GM20000 (cell line): ENCODE measurements around the gene GCNT2.
"Not testable (repeated sequence)": the region's sequence is repeated elsewhere in the genome, so short reads cannot be mapped to it uniquely, and the experiment has no call there.

ENCODE experiments used
- DNase-seq: peaks from one replicate; pipeline ENCODE4 v3.0.0; 2012; ENCODE audit warnings: low spot score
- CTCF ChIP-seq: IDR thresholded peaks from 2 replicates; pipeline ENCODE4 v1.5.1; 2012; ENCODE audit warnings: mild to moderate bottlenecking, control low read depth; ENCODE audit errors: extremely low read depth, missing control alignments

GCNT2 gene

DNA sequence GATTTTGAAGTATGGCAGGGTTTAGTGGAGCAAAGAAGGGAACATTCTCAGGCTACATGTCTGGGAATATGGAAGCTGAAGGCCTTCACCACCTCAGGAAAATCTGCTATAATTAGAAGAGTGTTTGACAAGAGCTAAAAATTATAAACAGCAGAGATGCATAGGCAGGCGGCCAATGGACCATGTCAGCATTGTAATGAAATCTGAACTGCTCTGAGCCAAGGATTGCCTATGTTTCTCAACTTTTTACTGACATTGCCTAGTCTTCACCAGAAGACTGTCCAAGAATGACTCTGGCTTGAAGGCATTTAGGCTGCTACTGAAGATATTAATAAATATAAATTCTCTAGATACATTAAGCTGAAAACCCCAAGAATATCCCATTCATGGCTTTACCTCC lies 89.1 kb downstream of the GCNT2 start:
- no peak for TF ChIP-seq CTCF
- DNase-seq: no peak

GRCh38 chr6:10612161-10612560 lies 91.0 kb downstream of the GCNT2 start:
- DNase-seq: no peak
- no peak for TF ChIP-seq CTCF

DNA sequence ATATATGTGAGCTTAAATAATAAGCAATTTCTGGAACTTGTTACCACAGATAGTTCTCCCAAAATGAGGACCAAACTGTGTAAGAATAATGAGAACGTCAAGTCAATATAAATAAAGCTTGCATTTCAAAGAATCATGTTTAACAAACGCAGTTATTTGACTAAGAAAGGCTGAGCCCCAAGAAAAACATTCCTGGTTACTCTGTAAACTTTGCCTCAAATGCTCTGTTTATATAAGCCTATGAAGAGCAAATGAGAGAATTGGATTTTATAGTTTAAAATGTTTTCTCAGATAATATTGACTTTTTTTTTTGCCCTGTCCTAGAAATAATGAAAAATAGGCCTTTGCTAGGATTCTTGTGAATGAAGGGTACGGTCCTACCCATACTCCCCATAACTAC lies 91.9 kb downstream of the GCNT2 start:
- TF ChIP-seq CTCF: no peak
- no peak for DNase-seq

DNA sequence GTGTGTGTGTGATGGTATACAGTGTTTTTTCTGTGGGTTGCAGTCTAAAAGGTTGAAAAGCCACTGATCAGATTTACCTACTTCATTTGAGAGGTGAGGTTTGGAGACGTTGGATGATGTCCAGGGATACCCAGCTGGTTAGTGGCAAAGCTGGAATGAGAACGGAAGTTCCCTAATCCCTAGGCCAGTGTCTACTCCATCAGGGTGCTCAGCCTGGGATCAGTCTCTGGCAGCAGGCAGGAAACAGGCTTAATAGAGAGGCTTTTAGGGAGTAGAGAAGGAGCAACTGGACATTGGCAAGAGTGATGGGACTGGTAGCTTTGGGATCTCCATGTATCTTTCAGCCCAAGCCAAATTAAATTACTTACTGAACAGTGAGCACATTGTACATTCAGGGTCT lies 92.6 kb downstream of the GCNT2 start:
- no peak for DNase-seq
- TF ChIP-seq CTCF: no peak

DNA sequence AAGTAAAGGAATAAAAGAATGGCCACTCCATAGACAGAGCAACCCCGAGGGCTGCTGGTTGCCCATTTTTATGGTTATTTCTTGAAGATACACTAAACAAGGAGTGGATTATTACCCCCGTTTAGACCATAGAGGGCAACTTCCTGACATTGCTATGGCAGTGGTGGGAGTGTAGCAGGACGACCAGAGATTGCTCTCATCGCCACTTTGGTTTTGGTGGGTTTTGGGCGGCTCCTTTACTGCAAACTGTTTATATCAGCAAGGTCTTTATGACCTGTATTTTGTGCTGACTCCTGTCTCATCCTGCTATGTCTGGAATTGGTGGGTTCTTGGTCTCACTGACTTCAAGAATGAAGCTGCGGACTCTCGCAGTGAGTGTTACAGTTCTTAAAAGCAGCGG lies 94.5 kb downstream of the GCNT2 start:
- TF ChIP-seq CTCF: no peak
- no peak for DNase-seq

- not testable (repeated sequence) for DNase-seq
These were observed 95.1 kb downstream of the GCNT2 start for GRCh38 chr6:10616266-10616665.

DNA sequence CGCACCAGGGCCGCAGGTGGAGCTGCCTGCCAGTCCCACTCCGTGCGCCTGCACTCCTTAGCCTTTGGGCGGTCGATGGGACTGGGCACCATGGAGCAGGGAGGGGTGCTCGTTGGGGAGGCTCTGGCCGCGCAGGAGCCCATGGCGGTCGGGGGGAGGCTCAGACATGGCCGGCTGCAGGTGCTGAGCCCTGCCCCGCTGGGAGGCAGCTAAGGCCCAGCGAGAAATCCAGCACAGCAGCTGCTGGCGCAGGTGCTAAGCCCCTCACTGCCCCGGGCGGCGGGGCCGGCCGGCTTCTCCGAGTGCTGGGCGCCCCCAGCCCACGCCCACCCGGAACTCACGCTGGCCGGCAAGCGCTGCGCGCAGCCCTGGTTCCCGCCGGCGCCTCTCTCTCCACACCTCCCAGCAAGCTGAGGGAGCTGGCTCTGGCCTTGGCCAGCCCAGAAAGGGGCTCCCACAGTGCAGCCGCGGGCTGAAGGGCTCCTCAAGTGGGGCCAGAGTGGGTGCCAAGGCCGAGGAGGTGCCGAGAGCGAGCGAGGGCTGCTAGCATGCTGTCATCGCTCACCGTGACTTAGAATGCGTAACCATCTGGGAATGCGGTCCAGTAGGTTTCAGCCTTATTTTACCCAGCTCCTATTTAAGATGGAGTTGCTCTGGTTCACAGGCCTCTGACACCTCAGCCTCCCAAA lies 96.0 kb downstream of the GCNT2 start:
- DNase-seq: no peak
- TF ChIP-seq CTCF: no peak

- no peak for TF ChIP-seq CTCF
- DNase-seq: no peak
These were observed 97.3 kb downstream of the GCNT2 start for GRCh38 chr6:10618409-10618808.
